ENCODE data around the gene VWA8. TPM values are rescaled to one million over a fixed set of nuclear protein-coding genes. Genes with fewer than 3 reads are reported as not detected.

The VWA8 gene
- total RNA-seq, 6 experiments from 2014 or later = 11.3 to 14.7 (median 13.8) TPM

- peaks cover 12% of the 10 kb centered on the region for H3K4me1 Mint-ChIP-seq (ENCODE audit: low read depth)
- H3K36me3 Mint-ChIP-seq (ENCODE audit: low read depth) = peaks cover 10% of the 10 kb centered on the region
- no peak for DNase-seq
- H3K27ac Mint-ChIP-seq = no peak overlapping the region
- H3K4me3 Mint-ChIP-seq = no peak overlapping the region
- no peaks in the 10 kb centered on the region for H3K9me3 Mint-ChIP-seq
- TF ChIP-seq CTCF (IDR thresholded peaks at IDR 0.05) = no peak
- no peaks in the 10 kb centered on the region; the same call in 1 of the 2 replicates for H3K27me3 Mint-ChIP-seq (ENCODE audit: insufficient read depth)
These were observed 247.5 kb downstream of the VWA8 start for GRCh38 chr13:41713405-41713804.

GRCh38 chr13:41710771-41711170, 250.1 kb downstream of the VWA8 start:
- Mint-ChIP-seq H3K36me3 (ENCODE audit: low read depth) (peaks cover 10% of the 10 kb centered on the region), H3K4me3 (no peak overlapping the region), H3K27ac (no peak overlapping the region), H3K9me3 (no peaks in the 10 kb centered on the region), H3K27me3 (ENCODE audit: insufficient read depth) (no peaks in the 10 kb centered on the region; the same call in 1 of the 2 replicates), H3K4me1 (ENCODE audit: low read depth) (peaks cover 33% of the 10 kb centered on the region)
- no peak for TF ChIP-seq CTCF (IDR thresholded peaks at IDR 0.05)
- DNase-seq = no peak

GRCh38 chr13:41709511-41709910, 251.4 kb downstream of the VWA8 start:
- TF ChIP-seq CTCF (IDR thresholded peaks at IDR 0.05) = no peak
- H3K36me3 Mint-ChIP-seq (ENCODE audit: low read depth) = peaks cover 10% of the 10 kb centered on the region
- DNase-seq = peak; percentile 22
- 0 out of 2 replicates have a peak overlapping the region, but pooled peaks have one; percentile 13 for H3K27ac Mint-ChIP-seq
- no peaks in the 10 kb centered on the region for H3K9me3 Mint-ChIP-seq
- H3K27me3 Mint-ChIP-seq (ENCODE audit: insufficient read depth) = no peaks in the 10 kb centered on the region; the same call in 1 of the 2 replicates
- no peak overlapping the region for H3K4me3 Mint-ChIP-seq
- H3K4me1 Mint-ChIP-seq (ENCODE audit: low read depth) = peaks cover 40% of the 10 kb centered on the region

- peaks cover 10% of the 10 kb centered on the region for H3K36me3 Mint-ChIP-seq (ENCODE audit: low read depth)
- H3K4me1 Mint-ChIP-seq (ENCODE audit: low read depth) = peaks cover 40% of the 10 kb centered on the region
- no peak overlapping the region for H3K27ac Mint-ChIP-seq
- TF ChIP-seq CTCF (IDR thresholded peaks at IDR 0.05) = no peak
- no peak for DNase-seq
- H3K9me3 Mint-ChIP-seq = no peaks in the 10 kb centered on the region
- H3K27me3 Mint-ChIP-seq (ENCODE audit: insufficient read depth) = no peaks in the 10 kb centered on the region; the same call in 1 of the 2 replicates
- H3K4me3 Mint-ChIP-seq = no peak overlapping the region
These were observed 252.2 kb downstream of the VWA8 start for GRCh38 chr13:41708713-41709112.

- H3K27me3 Mint-ChIP-seq (ENCODE audit: insufficient read depth) = no peaks in the 10 kb centered on the region; the same call in 1 of the 2 replicates
- TF ChIP-seq CTCF (IDR thresholded peaks at IDR 0.05) = no peak
- H3K4me1 Mint-ChIP-seq (ENCODE audit: low read depth) = peaks cover 41% of the 10 kb centered on the region
- no peaks in the 10 kb centered on the region for H3K9me3 Mint-ChIP-seq
- no peak overlapping the region for H3K4me3 Mint-ChIP-seq
- H3K36me3 Mint-ChIP-seq (ENCODE audit: low read depth) = peaks cover 10% of the 10 kb centered on the region
- DNase-seq = no peak
- no peak overlapping the region for H3K27ac Mint-ChIP-seq
These were observed 253.6 kb downstream of the VWA8 start for GRCh38 chr13:41707194-41707821.
